HG03432 (cell line): Measurements from ENCODE around the gene CNGB1.
"Not testable (repeated sequence)": the region's sequence is repeated elsewhere in the genome, so short reads cannot be mapped to it uniquely, and the experiment has no call there.

Source experiments
- ATAC-seq: cut with Tn5 transposase; IDR thresholded peaks from one replicate; pipeline ENCODE4 v1.9.1; 2021; ENCODE audit warnings: mild to moderate bottlenecking, moderate library complexity; ENCODE audit not compliant: unreplicated experiment

CNGB1 gene

GRCh38 chr16:57837305-57838125 lies 133.4 kb downstream of the CNGB1 start:
- ATAC-seq, result no peak

GRCh38 chr16:57835439-57835838 lies 135.5 kb downstream of the CNGB1 start:
- ATAC-seq, result not testable (repeated sequence)

- no peak for ATAC-seq
These were observed 136.0 kb downstream of the CNGB1 start for GRCh38 chr16:57834936-57835335.
